ENCODE results near the gene TXNRD1. TPM values are rescaled to one million over a fixed set of nuclear protein-coding genes. Genes with fewer than 3 reads are reported as not detected.

The TXNRD1 gene
- total and polyA plus RNA-seq, 2 of the 8 experiments (the other 6 are each of a cell fraction or from before 2014, with no cell fraction given) = 56.8 to 127 TPM

DNA sequence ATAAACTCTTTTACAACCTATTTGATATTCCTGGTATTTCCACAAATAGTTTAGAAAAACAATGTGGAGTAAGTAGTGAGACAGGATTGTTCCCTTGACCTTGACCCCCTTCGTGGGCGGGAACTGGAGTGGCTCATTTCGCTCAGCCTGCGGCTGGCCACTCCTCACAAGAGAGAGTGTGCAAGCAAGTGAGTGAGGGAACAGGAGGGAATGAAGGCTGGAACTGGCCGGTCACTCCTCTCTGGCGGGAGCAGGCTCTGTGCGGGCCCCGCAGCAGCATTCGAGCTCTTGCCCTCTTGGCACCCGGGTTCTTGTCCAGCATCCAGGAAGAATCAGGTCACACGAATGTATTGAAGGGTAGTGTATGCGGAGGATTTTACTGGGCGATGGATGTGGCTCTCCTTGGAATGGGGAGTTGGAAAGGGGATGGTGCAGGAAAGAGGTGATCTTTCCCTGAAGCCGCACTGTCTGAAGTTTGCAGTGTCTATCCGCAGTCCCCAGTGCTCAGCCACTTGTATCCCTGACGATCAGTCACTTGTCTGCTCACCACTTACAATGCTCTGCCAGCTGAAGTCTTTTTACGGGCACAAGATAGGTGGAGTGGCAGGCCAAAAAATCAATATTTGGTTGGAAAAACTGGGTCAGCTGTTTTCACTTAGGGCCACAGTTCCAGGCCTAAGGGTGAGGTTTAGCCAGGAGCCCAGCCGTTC is 28.0 kb upstream of the TXNRD1 start (continued):
- no peak for TF ChIP-seq RAD21 (IDR thresholded peaks at IDR 0.05 in 1 of 2, conservative IDR thresholded peaks at IDR 0.05 in 1 of 2; ENCODE audit: low read depth in 2 of 2, low read length in 2 of 2)
- no peak for TF ChIP-seq RXRA (IDR thresholded peaks at IDR 0.05; ENCODE audit: insufficient read depth, low read depth, low read length)
- no peak for TF ChIP-seq BRCA1 (IDR thresholded peaks at IDR 0.05; ENCODE audit: low read depth, low read length)
- no peak for TF ChIP-seq EZH2 (IDR thresholded peaks at IDR 0.05; ENCODE audit: low read depth, low read length, severe bottlenecking)
- no peak for TF ChIP-seq TEAD4 (IDR thresholded peaks at IDR 0.05; ENCODE audit: low read depth, low read length)

Data from H1 (cell line).